NCI-H128 (cell line): ENCODE measurements around the gene TRAPPC4.
A peak's percentile ranks its signal among the peaks of the same experiment; 100 is the strongest.
"Not testable (repeated sequence)": the region's sequence is repeated elsewhere in the genome, so short reads cannot be mapped to it uniquely, and the experiment has no call there.

ENCODE experiments used
- DNase-seq: peaks from one replicate; lab custom pipeline; 2025; ENCODE audit not compliant: unreplicated experiment; lab: John Stamatoyannopoulos, UW

TRAPPC4 gene

DNA sequence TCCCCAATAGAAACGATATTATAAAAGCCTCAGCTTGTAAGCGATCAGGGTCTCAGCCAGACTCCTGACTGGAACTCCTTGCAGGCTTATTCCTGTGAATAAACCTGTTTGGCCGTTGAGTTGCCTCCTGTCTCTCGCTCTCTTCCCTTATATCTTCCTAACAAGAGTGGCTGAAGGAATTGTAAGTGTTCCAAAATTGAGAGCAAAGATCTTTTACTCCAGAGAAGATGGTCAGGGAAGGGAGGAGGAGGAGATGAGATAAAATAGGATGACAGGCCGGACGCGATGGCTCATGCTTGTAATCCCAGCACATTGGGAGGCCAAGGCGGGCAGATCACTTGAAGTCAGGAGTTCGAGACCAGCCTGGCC is 13.3 kb downstream of the TRAPPC4 start:
- no peak for DNase-seq

DNA sequence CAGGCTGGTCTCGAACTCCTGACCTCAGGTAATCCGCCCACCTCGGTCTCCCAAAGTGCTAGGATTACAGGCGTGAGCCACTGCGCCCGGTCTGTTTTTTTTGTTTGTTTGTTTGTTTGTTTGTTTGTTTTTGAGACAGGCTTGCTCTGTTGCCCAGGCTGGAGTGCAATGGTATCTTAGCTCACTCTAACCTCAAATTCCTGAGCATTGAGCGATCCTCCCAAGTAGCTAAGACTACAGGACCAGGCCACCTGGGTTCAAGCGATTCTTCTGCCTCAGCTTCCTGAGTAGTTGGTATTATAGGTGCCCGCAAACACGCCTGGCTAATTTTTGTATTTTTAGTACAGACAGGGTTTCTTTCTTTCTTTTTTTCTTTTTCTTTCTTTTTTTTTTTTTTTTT is 14.9 kb downstream of the TRAPPC4 start:
- not testable (repeated sequence) for DNase-seq

DNA sequence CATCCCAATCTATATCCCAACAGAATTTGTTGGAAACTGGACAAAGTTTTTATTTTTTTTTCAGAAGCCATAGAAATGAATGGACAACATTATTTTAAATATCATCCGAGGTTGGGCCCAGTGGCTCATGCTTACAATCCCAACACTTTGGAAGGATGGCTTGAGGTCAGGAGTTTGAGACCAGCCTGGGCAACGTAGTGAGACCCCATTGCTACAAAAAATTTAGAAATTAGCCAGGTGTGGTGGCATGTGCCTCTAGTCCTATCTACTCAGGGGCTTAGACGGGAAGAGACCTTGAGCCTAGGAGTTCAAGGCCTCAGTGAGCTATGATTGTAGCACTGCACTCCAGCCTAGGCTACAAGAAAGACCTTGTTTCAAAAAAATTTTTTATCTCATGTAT is 16.2 kb downstream of the TRAPPC4 start:
- no peak for DNase-seq

DNA sequence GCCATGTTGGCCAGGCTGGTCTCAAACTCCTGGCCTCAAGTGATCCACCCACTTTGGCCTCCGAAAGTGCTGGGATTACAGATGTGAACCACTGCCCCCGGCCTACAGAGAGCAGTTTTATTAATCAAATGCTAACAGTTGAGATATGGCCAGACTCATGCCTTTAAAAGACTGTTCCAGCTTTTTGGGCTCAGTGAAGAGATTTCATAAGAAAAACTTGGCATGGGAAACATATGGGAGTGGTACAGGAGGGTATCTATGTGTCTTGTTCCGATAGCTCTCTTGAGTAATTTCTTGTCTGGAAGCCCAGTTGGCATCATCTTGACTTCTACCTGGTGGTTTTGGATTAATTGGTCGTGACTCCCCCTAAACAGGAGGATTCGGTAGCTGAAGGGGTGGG is 20.3 kb downstream of the TRAPPC4 start:
- DNase-seq: no peak

DNA sequence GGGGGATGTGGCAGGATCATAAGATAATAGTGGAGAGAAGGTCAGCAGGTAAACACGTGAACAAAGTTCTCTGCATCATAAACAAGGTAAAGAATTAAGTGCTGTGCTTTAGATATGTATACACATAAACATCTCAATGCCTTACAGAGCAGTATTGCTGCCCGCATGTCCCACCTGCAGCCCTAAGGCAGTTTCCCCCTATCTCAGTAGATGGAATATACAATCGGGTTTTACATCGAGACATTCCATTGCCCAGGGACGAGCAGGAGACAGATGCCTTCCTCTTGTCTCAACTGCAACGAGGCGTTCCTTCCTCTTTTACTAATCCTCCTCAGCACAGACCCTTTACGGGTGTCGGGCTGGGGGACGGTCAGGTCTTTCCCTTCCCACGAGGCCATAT is 20.9 kb downstream of the TRAPPC4 start:
- not testable (repeated sequence) for DNase-seq

DNA sequence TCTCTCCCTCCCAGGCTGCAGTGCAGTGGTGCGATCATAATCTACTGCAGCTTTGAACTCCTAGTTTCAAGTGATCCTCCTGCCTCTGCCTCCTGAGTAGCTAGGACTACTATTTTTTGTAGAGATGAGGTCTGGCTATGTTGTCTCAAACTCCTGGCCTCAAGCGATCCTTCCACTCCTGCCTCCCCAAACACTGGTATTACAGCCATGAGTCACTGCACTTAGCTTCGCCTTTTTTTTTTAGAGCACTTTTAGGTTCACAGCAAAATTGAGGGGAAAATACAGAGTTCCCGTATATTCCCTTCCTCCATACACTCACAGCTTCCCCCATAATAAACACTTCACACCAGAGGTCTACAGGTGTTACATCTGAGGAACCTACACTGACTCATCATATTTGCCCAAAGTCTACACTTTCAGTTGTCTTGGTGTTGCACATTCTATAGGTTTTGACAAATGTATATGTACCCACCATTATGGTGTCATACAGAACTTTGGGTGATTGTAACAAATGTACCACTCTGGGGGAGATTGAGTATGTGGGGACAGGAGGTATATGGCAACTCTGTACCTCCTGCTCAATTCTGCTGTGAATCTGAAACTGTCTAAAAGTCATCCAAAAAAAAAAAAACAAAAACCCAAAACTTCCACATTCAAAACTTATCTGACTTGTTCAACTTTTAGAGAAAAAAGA is 23.4 kb downstream of the TRAPPC4 start:
- no peak for DNase-seq

DNA sequence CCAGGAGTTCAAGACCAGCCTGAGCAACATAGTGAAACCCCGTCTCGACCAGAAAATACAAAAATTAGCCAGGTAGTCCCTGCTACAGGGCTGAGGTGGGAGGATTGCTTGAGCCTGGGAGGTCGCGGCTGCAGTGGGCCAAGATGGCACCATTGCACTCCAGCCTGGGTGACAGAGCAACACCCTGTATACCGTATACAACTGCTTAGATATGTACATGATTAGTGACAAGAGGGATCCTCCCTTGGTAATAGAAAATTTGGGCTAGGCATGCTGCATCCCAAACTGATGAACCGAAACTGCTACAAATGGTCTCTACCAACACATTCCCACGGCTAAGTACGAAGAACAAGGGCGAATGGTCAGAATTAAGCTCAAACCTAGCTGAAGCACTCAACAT is 24.4 kb downstream of the TRAPPC4 start:
- no peak for DNase-seq

DNA sequence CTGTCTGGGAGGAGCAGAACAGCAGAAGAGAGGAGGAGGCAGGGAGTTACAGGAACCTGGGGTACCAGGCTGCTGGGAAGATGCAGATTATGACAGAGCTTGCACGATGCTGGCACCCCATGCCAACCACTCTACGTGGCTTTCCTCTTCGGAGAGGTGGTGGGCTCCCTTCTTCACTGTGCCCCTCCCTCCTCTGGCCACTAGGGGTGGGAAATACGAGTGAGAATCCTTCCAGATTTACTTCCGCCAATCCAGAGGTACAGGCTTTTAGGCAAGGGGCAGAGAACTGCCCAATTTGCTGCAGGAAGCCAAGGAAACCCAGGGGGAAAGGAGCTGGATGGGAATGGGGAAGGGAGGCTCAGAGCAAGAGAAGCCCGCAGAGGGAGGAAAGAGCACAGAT is 26.1 kb downstream of the TRAPPC4 start:
- no peak for DNase-seq

DNA sequence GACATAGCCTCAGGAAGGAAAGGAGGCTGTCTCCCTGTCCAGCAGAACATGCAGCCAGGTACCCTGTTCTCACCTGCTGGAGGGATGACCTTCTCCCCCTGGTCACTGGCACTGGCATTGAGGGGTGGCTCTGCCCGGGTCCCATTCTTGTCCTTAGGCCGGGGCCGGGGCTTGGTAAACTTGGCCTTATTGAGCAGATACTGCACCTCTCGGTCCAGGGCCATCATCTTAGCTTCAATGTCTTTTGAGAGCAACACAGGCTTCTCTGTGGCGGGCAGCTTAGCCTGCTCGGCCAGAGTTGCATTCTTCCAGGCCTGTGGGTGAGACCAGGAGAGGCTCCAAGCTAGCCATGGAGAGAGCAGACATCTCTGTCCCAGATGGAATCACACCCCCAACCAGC is 27.9 kb downstream of the TRAPPC4 start:
- DNase-seq: no peak

DNA sequence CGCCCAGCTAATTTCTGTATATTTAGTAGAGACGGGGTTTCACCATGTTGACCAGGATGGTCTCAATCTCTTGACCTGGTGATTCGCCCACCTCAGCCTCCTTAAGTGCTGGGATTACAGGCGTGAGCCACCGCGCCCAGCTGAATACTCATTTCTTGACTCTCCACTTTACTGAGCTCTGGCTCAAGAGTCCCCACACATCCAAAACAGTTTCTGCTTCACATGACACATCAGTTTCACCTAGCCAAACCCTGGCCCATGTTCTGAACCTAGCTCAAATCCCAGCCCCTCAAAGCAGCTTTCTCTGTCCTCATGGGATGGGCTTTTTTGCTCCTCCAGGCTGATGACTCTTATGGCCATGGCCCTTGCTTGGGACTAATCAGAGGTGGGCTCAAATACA is 28.6 kb downstream of the TRAPPC4 start:
- no peak for DNase-seq

DNA sequence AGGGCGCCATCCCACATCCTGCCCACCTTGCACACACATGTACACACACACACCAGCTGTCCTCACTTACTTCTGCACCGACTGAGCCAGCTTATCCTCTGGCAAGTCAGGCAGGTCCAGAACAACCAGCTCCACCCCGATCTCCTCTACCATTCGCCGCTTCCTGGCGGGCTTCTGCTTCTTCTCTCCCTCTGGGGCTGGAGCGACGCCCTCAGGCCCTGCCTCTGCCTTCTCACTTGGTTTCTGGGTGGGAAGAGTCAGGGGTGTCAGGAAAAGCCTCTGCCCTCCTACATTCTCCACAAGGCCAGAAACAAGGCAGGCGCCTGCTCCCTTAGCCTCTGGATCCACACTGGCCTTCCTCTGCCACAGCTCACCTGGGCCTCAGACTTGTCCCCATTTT is 30.1 kb downstream of the TRAPPC4 start:
- no peak for DNase-seq

DNA sequence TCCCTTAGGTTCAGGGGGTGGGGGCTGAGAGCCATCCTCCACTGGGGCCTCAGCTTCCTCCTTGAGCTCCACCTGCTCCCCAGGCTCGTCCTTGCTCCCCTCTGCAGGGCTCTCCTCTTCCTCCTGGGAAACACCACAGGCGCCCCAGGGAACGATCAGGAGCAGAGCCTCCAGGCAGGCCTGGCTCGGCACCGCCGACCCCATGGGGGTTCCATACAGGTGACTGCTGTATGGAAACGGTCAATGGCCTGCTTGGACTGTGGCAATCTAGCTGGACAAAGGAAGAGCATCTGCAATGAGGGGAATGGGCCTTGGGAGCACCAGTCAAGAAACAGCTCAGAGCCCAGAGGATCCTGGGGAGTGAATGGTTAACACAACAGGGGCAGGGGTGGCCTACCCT is 30.5 kb downstream of the TRAPPC4 start:
- DNase-seq: no peak

DNA sequence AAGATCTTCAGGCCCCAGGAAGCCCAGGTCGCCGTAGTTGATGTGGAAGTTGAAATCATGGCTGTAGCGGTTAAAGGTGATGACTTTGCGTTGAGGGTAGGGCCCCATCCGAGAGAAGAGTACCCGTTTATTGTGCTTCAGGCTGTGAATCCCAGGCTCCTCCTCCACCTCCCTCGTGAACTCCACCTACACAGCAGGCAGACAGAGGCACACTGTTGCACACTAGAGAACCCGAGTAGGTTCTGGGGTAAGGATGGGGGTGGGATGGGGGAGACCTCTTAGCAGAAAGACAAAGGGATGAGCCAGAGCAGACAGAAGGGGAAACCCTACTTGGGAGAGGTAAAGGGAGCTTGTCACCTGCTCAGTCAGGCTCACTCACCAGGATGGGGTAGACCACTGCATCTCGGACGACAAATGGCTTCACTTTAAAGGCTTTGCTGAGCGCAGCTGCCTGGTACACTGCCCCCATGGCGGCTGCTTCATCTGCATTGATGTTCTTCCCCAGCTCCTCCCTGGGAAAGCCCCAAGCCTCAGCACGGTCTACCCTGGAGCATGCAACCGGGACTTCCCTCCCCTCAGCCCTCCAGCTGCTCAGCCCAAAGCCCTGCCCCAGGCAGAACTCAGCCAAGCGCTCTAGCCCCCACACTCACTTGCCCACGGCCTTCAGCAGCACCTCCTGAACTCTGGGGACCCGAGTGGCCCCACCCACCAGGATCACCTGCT is 33.0 kb downstream of the TRAPPC4 start:
- no peak for DNase-seq

DNA sequence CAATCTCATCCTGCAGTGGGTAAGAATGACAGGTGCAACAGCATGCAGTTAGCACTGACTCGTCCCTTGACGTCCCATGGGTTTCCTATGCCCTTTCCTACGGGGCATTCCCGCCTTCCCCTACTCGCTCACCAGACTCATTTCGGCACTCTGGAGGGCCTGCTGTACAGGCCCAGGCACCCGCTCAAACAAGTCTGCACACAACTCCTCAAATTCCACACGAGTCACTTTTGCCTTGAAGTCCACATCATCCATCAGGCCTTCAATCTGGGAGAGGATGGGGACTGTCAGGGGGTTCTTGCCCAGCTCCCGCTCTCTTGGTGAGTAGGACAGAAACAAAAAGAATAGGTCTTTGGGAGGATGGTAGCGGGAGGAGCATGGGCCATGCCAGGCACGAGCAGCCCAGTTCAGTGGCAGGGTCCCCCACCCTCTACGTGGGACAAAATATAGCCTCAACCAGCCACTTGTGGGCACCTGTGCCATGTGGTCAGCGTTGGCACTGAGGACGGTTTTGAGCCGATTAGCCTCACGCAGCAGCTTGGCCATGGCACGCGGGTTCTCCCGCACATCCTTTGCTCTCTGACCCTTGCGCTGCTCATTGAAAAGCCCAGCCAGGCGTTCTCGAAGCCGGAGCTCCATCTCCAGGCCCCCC is 33.7 kb downstream of the TRAPPC4 start:
- DNase-seq: no peak

DNA sequence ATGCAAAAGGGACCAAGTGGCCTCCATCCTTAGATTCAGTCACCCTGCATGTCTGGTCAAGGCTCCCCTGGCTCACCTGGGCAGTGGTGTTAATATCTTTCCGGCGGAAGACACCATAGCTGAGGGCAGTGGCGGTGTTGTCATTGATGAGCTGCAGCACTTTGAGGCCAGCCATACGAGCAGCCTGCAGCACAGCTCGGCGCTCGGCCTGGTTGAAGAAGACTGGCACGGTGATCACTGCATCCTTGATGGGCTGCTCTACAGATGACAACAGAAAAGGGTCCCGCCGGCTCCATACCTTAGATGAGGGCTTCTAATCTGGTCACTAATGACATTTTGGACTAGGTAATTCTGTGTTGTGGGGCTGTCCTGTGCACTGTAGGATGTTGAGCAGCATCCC is 35.9 kb downstream of the TRAPPC4 start:
- no peak for DNase-seq

DNA sequence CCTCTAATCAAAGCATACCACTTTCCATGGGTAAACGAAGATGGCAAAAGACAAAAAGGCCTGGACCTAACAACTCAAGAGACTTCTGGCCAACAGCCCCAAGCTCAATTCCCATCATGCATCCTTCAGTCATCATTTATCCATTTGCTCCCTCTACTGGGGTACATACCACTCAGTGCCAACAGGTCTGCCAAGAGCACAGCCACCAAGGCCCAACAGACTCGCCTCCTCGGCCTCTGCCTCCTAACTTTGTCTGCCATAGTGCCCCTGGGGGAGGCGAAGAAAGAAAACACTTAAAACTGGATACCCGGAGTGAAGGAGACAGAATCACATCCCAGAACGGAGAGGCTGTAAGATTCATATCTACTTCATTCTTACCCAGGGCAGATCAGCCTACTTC is 37.3 kb downstream of the TRAPPC4 start:
- no peak for DNase-seq

DNA sequence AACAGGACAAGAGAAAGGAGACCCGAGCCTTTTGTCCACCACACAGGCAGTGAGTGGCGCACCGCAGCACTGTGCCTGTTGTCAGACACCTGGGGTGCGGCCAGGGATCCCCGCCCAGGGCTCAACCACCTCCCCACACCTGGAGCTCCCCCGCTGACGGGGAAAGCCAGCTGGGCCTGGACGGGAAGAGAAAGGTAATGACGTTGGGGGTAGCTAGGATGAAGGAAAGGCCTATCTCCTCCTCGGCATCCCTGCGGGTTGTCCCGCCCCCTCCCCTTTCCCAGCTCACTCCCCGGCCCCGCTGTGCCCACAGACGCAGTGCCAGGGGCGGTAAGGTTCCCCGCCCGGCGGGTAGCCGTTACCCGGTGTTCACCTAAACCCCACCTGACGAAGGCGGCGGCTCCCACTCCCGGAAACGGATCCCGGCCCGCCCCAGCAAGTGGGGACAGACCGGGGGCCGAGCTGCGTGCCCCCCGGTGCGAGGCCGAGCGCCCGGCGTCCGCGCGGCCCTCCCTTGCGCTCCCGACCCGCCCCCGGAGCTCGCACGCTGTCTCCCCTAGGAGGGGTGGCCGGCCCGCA is 37.9 kb downstream of the TRAPPC4 start:
- peak; percentile 2 for DNase-seq

DNA sequence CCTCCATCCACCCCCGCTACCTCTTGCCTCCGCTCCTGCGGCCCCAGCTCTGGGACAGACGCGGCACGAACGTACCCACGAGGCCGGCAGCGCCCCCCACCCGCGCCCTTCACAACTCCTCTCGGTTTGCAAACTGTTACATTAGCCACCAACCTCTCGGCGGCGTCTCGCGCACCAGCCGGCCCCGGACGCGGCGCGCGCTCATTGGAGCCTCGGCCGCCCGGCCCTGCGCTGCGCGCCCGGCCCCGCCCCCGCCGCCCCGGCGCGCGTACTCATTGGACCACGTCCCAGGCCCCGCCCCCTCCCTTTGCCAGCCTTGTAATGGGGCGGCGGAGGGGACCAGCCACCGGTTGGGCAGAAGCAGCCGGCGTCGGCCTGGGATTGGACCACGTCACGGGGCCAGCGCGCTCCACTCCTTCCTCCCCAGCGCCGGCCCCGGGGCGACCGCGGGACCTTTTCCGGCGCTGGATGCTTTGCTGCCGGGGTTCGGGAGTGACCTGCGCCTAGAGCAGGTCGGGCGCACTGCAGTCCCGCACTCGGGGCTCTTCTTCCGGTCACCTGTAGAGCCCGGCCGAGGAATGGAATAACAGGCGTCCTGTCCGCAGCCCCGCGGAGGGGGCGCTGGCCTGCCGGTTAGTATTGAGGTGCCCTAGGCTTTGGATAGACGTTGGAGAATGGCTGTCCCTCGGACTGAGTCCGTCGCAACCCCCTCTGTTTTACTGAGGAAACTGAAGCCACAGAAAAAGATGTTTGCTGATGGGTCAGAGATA is 38.6 kb downstream of the TRAPPC4 start, which contains the start of gene HYOU1:
Gene HYOU1, minus strand, starts transcription at position 206 of the 770 bp plus-strand sequence. CDS start 1,045 bp downstream, outside the sequence.
- peak; percentile 70 for DNase-seq

DNA sequence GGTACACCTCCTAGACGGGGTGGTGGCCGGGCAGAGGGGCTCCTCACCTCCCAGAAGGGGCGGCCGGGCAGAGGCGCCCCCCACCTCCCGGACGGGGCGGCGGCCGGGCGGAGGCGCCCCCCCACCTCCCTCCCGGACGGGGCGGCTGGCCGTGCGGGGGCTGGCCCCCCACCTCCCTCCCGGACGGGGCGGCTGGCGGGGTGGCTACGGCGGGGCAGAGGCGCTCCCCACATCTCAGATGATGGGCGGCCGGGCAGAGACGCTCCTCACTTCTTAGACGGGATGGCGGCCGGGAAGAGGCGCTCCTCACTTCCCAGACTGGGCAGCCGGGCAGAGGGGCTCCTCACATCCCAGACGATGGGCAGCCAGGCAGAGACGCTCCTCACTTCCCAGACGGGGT is 40.6 kb downstream of the TRAPPC4 start:
- DNase-seq: not testable (repeated sequence)

DNA sequence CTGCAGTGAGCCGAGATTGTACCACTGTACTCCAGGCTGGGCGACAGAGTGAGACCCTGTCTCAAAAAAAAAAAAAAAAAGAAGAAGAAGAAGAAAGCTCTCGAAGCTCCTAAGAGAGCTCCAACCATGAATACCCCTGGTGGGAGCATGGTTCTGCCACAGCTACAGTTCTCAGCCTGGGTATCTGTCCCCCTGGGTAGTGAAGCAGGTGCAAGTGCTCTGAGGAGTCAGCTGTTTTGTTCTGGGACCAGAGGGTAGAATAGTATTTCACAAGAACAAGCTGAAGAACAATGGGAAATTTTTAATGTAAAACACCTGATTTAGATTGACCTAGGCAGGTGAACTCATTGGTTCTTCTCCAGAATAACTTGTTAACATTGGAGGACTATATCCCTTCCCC is 42.7 kb downstream of the TRAPPC4 start:
- DNase-seq: no peak

DNA sequence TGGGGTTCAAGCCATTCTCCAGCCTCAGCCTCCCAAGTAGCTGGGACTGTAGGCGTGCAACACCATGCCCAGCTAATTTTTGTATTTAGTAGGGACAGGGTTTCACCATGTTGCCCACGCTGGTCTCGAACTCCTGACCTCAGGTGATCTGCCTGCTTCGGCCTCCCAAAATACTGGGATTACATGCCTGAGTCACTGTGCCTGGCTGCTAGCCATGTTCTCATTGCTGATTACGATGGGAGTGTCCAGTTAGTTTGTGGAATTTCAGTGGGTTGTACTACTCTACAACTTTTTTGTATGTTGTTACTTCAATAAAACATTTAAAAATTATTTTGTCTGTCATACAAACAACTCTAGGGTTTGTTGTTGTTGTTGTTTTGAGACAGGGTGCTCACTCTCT is 44.2 kb downstream of the TRAPPC4 start:
- DNase-seq: no peak
